Dendritic cell treated with granulocyte-macrophage colony-stimulating factor and Interleukin-4, amounts not matched to agents 40 ng/mL and 50 ng/mL, for 4 days (primary cell): Measurements from ENCODE around the gene ACAD11.

Source experiments
- H3K27ac Mint-ChIP-seq: one replicate; pipeline ENCODE4 v1.8.0; 2022; ENCODE audit warnings: mild to moderate bottlenecking, mixed read lengths
- H3K27me3 Mint-ChIP-seq: one replicate; pipeline ENCODE4 v1.8.0; 2022; ENCODE audit warnings: mild to moderate bottlenecking, mixed read lengths
- H3K36me3 Mint-ChIP-seq: one replicate; pipeline ENCODE4 v1.8.0; 2022; ENCODE audit warnings: low read depth, mixed read lengths
- H3K4me1 Mint-ChIP-seq: one replicate; pipeline ENCODE4 v1.8.0; 2022; ENCODE audit warnings: low read depth, mixed read lengths
- H3K4me3 Mint-ChIP-seq: one replicate; pipeline ENCODE4 v1.8.0; 2022; ENCODE audit warnings: mild to moderate bottlenecking, moderate library complexity, mixed read lengths
- H3K9me3 Mint-ChIP-seq: one replicate; pipeline ENCODE4 v1.8.0; 2022; ENCODE audit warnings: mixed read lengths
- intact Hi-C: fragments of 100-400 bp; cut with micrococcal nuclease; formaldehyde crosslinking; loops from one replicate; pipeline ENCODE4 v1.15.0; 2022

ACAD11 gene

GRCh38 chr3:132660811-132661070 is 1.1 kb upstream of the ACAD11 start:
- H3K4me1 Mint-ChIP-seq = peaks cover 38% of the 10 kb centered on the region
- peak overlapping the region; percentile 80 for H3K4me3 Mint-ChIP-seq
- no peaks in the 10 kb centered on the region for H3K9me3 Mint-ChIP-seq
- H3K27ac Mint-ChIP-seq = peak overlapping the region; percentile 91
- no peaks in the 10 kb centered on the region for H3K27me3 Mint-ChIP-seq
- intact Hi-C loops = no loop called here
- H3K36me3 Mint-ChIP-seq = peaks cover 10% of the 10 kb centered on the region

- H3K4me1 Mint-ChIP-seq = peaks cover 38% of the 10 kb centered on the region
- no peaks in the 10 kb centered on the region for H3K27me3 Mint-ChIP-seq
- peaks cover 10% of the 10 kb centered on the region for H3K36me3 Mint-ChIP-seq
- H3K9me3 Mint-ChIP-seq = no peaks in the 10 kb centered on the region
- H3K4me3 Mint-ChIP-seq = peak within 1 kb of the TSS; percentile 80
- peak within 1 kb of the TSS; percentile 91 for H3K27ac Mint-ChIP-seq
- intact Hi-C loops = no loop called here
Observed at GRCh38 chr3:132660052-132660810, 622 bp upstream of the ACAD11 start, which contains the start of gene UBA5. Gene UBA5, plus strand, starts transcription at chr3:132660329. Its CDS starts 209 bp downstream, at chr3:132660538.

- H3K4me3 Mint-ChIP-seq = peak overlapping the region; percentile 80
- peaks cover 28% of the 10 kb centered on the region for H3K4me1 Mint-ChIP-seq
- H3K27ac Mint-ChIP-seq = peak overlapping the region; percentile 91
- intact Hi-C loops = no loop called here
- no peaks in the 10 kb centered on the region for H3K9me3 Mint-ChIP-seq
- H3K36me3 Mint-ChIP-seq = peaks cover 10% of the 10 kb centered on the region
- H3K27me3 Mint-ChIP-seq = no peaks in the 10 kb centered on the region
Observed at GRCh38 chr3:132659000-132659364, 627 bp downstream of the ACAD11 start.

- intact Hi-C loops = no loop called here
- peaks cover 23% of the 10 kb centered on the region for H3K4me1 Mint-ChIP-seq
- peaks cover 10% of the 10 kb centered on the region for H3K36me3 Mint-ChIP-seq
- H3K4me3 Mint-ChIP-seq = no peak overlapping the region
- H3K27me3 Mint-ChIP-seq = no peaks in the 10 kb centered on the region
- no peaks in the 10 kb centered on the region for H3K9me3 Mint-ChIP-seq
- H3K27ac Mint-ChIP-seq = no peak overlapping the region
Observed at GRCh38 chr3:132657869-132658747, 1.5 kb downstream of the ACAD11 start.

GRCh38 chr3:132655471-132655870 is 4.1 kb downstream of the ACAD11 start:
- no peaks in the 10 kb centered on the region for H3K9me3 Mint-ChIP-seq
- H3K4me1 Mint-ChIP-seq = peaks cover 10% of the 10 kb centered on the region
- intact Hi-C loops = no loop called here
- no peak overlapping the region for H3K27ac Mint-ChIP-seq
- H3K36me3 Mint-ChIP-seq = peaks cover 6% of the 10 kb centered on the region
- H3K4me3 Mint-ChIP-seq = no peak overlapping the region
- H3K27me3 Mint-ChIP-seq = no peaks in the 10 kb centered on the region

- H3K4me3 Mint-ChIP-seq = no peak overlapping the region
- no peaks in the 10 kb centered on the region for H3K9me3 Mint-ChIP-seq
- peaks cover 10% of the 10 kb centered on the region for H3K4me1 Mint-ChIP-seq
- no peak overlapping the region for H3K27ac Mint-ChIP-seq
- H3K27me3 Mint-ChIP-seq = no peaks in the 10 kb centered on the region
- intact Hi-C loops = no loop called here
- H3K36me3 Mint-ChIP-seq = no peaks in the 10 kb centered on the region
Observed at GRCh38 chr3:132654721-132655120, 4.9 kb downstream of the ACAD11 start.

GRCh38 chr3:132654190-132654589 is 5.4 kb downstream of the ACAD11 start:
- intact Hi-C loops = no loop called here
- no peaks in the 10 kb centered on the region for H3K9me3 Mint-ChIP-seq

GRCh38 chr3:132652640-132653270 is 6.9 kb downstream of the ACAD11 start:
- Mint-ChIP-seq H3K9me3 (no peaks in the 10 kb centered on the region), H3K27ac (no peak overlapping the region), H3K4me3 (no peak overlapping the region), H3K27me3 (no peaks in the 10 kb centered on the region), H3K4me1 (no peaks in the 10 kb centered on the region), H3K36me3 (no peaks in the 10 kb centered on the region)
- intact Hi-C loops = no loop called here

More at GRCh38 chr3:132654190-132654589, 5.4 kb downstream of the ACAD11 start:
- Mint-ChIP-seq H3K4me3 (no peak overlapping the region), H3K36me3 (no peaks in the 10 kb centered on the region), H3K4me1 (peaks cover 9% of the 10 kb centered on the region), H3K27me3 (no peaks in the 10 kb centered on the region), H3K27ac (no peak overlapping the region)

GRCh38 chr3:132650153-132650552 is 9.5 kb downstream of the ACAD11 start:
- intact Hi-C loops = no loop called here

GRCh38 chr3:132645058-132645457 is 14.6 kb downstream of the ACAD11 start:
- H3K27ac Mint-ChIP-seq = no peak overlapping the region
- no peaks in the 10 kb centered on the region for H3K9me3 Mint-ChIP-seq
- peaks cover 15% of the 10 kb centered on the region for H3K4me1 Mint-ChIP-seq
- no peak overlapping the region for H3K4me3 Mint-ChIP-seq
- intact Hi-C loops = no loop called here
- H3K36me3 Mint-ChIP-seq = peaks cover 7% of the 10 kb centered on the region
- no peaks in the 10 kb centered on the region for H3K27me3 Mint-ChIP-seq

More at GRCh38 chr3:132650153-132650552, 9.5 kb downstream of the ACAD11 start:
- H3K36me3 Mint-ChIP-seq = no peaks in the 10 kb centered on the region
- H3K27ac Mint-ChIP-seq = no peak overlapping the region
- no peaks in the 10 kb centered on the region for H3K27me3 Mint-ChIP-seq
- H3K4me1 Mint-ChIP-seq = peaks cover 11% of the 10 kb centered on the region
- no peak overlapping the region for H3K4me3 Mint-ChIP-seq
- no peaks in the 10 kb centered on the region for H3K9me3 Mint-ChIP-seq

GRCh38 chr3:132643366-132643765 is 16.2 kb downstream of the ACAD11 start:
- Mint-ChIP-seq H3K4me1 (peaks cover 15% of the 10 kb centered on the region), H3K27me3 (no peaks in the 10 kb centered on the region), H3K9me3 (no peaks in the 10 kb centered on the region), H3K36me3 (peaks cover 18% of the 10 kb centered on the region), H3K4me3 (no peak overlapping the region), H3K27ac (no peak overlapping the region)
- intact Hi-C loops = no loop called here

GRCh38 chr3:132642539-132642847 is 17.1 kb downstream of the ACAD11 start:
- no peaks in the 10 kb centered on the region for H3K27me3 Mint-ChIP-seq
- H3K36me3 Mint-ChIP-seq = peaks cover 18% of the 10 kb centered on the region
- H3K27ac Mint-ChIP-seq = no peak overlapping the region
- H3K4me3 Mint-ChIP-seq = no peak overlapping the region
- intact Hi-C loops = loop anchor here (1.0 kb wide), 1 partner anchor 106 kb away; no protein-coding TSS in a partner anchor
- peaks cover 15% of the 10 kb centered on the region for H3K4me1 Mint-ChIP-seq
- no peaks in the 10 kb centered on the region for H3K9me3 Mint-ChIP-seq

GRCh38 chr3:132641837-132642538 is 17.6 kb downstream of the ACAD11 start:
- Mint-ChIP-seq H3K27ac (no peak overlapping the region), H3K27me3 (no peaks in the 10 kb centered on the region), H3K4me1 (peaks cover 10% of the 10 kb centered on the region), H3K36me3 (peaks cover 18% of the 10 kb centered on the region), H3K4me3 (no peak overlapping the region), H3K9me3 (no peaks in the 10 kb centered on the region)
- intact Hi-C loops = loop anchor here (1.0 kb wide), 1 partner anchor 106 kb away; no protein-coding TSS in a partner anchor
